OCI-M2 (cell line): ENCODE data around the gene WDR70.
A peak's percentile ranks its signal among the peaks of the same experiment; 100 is the strongest.
"Not testable (repeated sequence)": the region's sequence is repeated elsewhere in the genome, so short reads cannot be mapped to it uniquely, and the experiment has no call there.

Experiments
- DNase-seq: peaks from one replicate; lab custom pipeline; 2025; ENCODE audit not compliant: unreplicated experiment; lab: John Stamatoyannopoulos, UW

Gene WDR70

GRCh38 chr5:37511646-37512045 lies 132.5 kb downstream of the WDR70 start:
- DNase-seq = no peak

- no peak for DNase-seq
Measured at GRCh38 chr5:37514946-37515345, 135.8 kb downstream of the WDR70 start.

GRCh38 chr5:37517686-37518085 lies 138.6 kb downstream of the WDR70 start:
- DNase-seq = no peak

GRCh38 chr5:37518356-37518755 lies 139.2 kb downstream of the WDR70 start:
- DNase-seq = not testable (repeated sequence)

- DNase-seq = no peak
Measured at GRCh38 chr5:37519304-37519703, 140.2 kb downstream of the WDR70 start.

- no peak for DNase-seq
Measured at GRCh38 chr5:37519807-37520206, 140.7 kb downstream of the WDR70 start.

- no peak for DNase-seq
Measured at GRCh38 chr5:37520811-37521210, 141.7 kb downstream of the WDR70 start.

- no peak for DNase-seq
Measured at GRCh38 chr5:37532976-37533740, 154.0 kb downstream of the WDR70 start.

- no peak for DNase-seq
Measured at GRCh38 chr5:37533851-37534250, 154.7 kb downstream of the WDR70 start.

GRCh38 chr5:37539459-37539858 lies 160.3 kb downstream of the WDR70 start:
- no peak for DNase-seq

GRCh38 chr5:37543216-37543615 lies 164.1 kb downstream of the WDR70 start:
- DNase-seq = no peak

- DNase-seq = no peak
Measured at GRCh38 chr5:37549411-37549810, 170.3 kb downstream of the WDR70 start.

GRCh38 chr5:37552161-37552560 lies 173.0 kb downstream of the WDR70 start:
- no peak for DNase-seq

- DNase-seq = peak; percentile 66
Measured at GRCh38 chr5:37552770-37553719, 173.9 kb downstream of the WDR70 start.

- DNase-seq = no peak
Measured at GRCh38 chr5:37553720-37554404, 174.7 kb downstream of the WDR70 start.

GRCh38 chr5:37554405-37554739 lies 175.3 kb downstream of the WDR70 start:
- DNase-seq = no peak

- DNase-seq = no peak
Measured at GRCh38 chr5:37554938-37555337, 175.8 kb downstream of the WDR70 start.

- DNase-seq = no peak
Measured at GRCh38 chr5:37557734-37558293, 178.7 kb downstream of the WDR70 start.

GRCh38 chr5:37565062-37565670 lies 186.0 kb downstream of the WDR70 start:
- DNase-seq = no peak

- DNase-seq = no peak
Measured at GRCh38 chr5:37567566-37567965, 188.4 kb downstream of the WDR70 start.
